Erythroblast (primary cell): Measurements from ENCODE around the gene RGL2.

Experiments used
- DNase-seq, 2 experiments: peaks; one replicate each; lab custom pipeline; 2025; lab: John Stamatoyannopoulos, UW
- GATA1 ChIP-seq: IDR thresholded peaks from 2 replicates; pipeline ENCODE4 v1.6.1; 2011; ENCODE audit warnings: low read depth, mild to moderate bottlenecking, control low read depth, low read length, moderate library complexity
- POLR2A ChIP-seq: IDR thresholded peaks from 2 replicates; pipeline ENCODE4 v1.6.1; 2011; ENCODE audit warnings: mild to moderate bottlenecking, low read length

The RGL2 gene

GRCh38 chr6:33323623-33323948 lies 24.8 kb upstream of the RGL2 start:
- DNase-seq = no peak
- TF ChIP-seq GATA1 (no peak), POLR2A (no peak)

- no peak for DNase-seq
- TF ChIP-seq POLR2A (no peak), GATA1 (no peak)
Measured at GRCh38 chr6:33321227-33321626, 22.5 kb upstream of the RGL2 start.

- TF ChIP-seq POLR2A = no peak
- TF ChIP-seq GATA1 = no peak
- DNase-seq = peak; percentile 37 to 78
Measured at GRCh38 chr6:33320315-33321181, 21.8 kb upstream of the RGL2 start.

GRCh38 chr6:33319939-33320314 lies 21.2 kb upstream of the RGL2 start:
- TF ChIP-seq POLR2A = no peak
- no peak for TF ChIP-seq GATA1
- DNase-seq = no peak

GRCh38 chr6:33318426-33319073 lies 19.8 kb upstream of the RGL2 start:
- no peak for DNase-seq
- no peak for TF ChIP-seq GATA1
- no peak for TF ChIP-seq POLR2A

GRCh38 chr6:33317669-33318425 lies 19.1 kb upstream of the RGL2 start, which contains the start of gene ZBTB22:
Gene ZBTB22 (minus strand): TSS chr6:33317744. CDS start chr6:33316916, 828 bp downstream.
- no peak for TF ChIP-seq GATA1
- peak; percentile 58 for TF ChIP-seq POLR2A
- peak; percentile 97 to 98 for DNase-seq

- no peak for TF ChIP-seq GATA1
- no peak for TF ChIP-seq POLR2A
- peak in 1 of 2 experiments; percentile 92 for DNase-seq
Measured at GRCh38 chr6:33317419-33317668, 18.6 kb upstream of the RGL2 start.

GRCh38 chr6:33316603-33317418 lies 18.1 kb upstream of the RGL2 start:
- peak in 1 of 2 experiments; percentile 48 for DNase-seq
- no peak for TF ChIP-seq POLR2A
- TF ChIP-seq GATA1 = no peak

GRCh38 chr6:33315793-33316602 lies 17.3 kb upstream of the RGL2 start:
- TF ChIP-seq GATA1 (no peak), POLR2A (no peak)
- DNase-seq = no peak

- peak; percentile 56 to 66 for DNase-seq
- TF ChIP-seq GATA1 = no peak
- TF ChIP-seq POLR2A = no peak
Measured at GRCh38 chr6:33314943-33315792, 16.4 kb upstream of the RGL2 start.

GRCh38 chr6:33314515-33314942 lies 15.8 kb upstream of the RGL2 start:
- TF ChIP-seq GATA1 = no peak
- TF ChIP-seq POLR2A = peak; percentile 2
- DNase-seq = peak; percentile 82 to 89

GRCh38 chr6:33313709-33314514 lies 15.2 kb upstream of the RGL2 start, which contains the start of gene TAPBP:
Gene TAPBP (minus strand): TSS chr6:33314078. CDS start chr6:33314041, 37 bp downstream.
- TF ChIP-seq POLR2A = peak; percentile 80
- TF ChIP-seq GATA1 = no peak

More at GRCh38 chr6:33313709-33314514, 15.2 kb upstream of the RGL2 start, which contains the start of gene TAPBP:
- peak; percentile 81 to 88 for DNase-seq
